Brain microvascular endothelial cell (primary cell): Measurements from ENCODE around the gene NEK9.

Experiments used
- DNase-seq: peaks from one replicate; pipeline ENCODE4 v3.0.0-alpha.2; 2020
- H3K27ac ChIP-seq: fragments of 250-450 bp; sonication (Bioruptor Pico); 2 replicates; pipeline ENCODE4 v1.5.1; 2020; ENCODE audit warnings: mild to moderate bottlenecking, moderate library complexity
- H3K27me3 ChIP-seq: fragments of 250-450 bp; sonication (Bioruptor Pico); replicated peaks from 2 replicates; pipeline ENCODE4 v1.5.1; 2020; ENCODE audit warnings: mild to moderate bottlenecking
- H3K36me3 ChIP-seq: fragments of 250-450 bp; sonication (Bioruptor Pico); replicated peaks from 2 replicates; pipeline ENCODE4 v1.5.1; 2020; ENCODE audit warnings: mild to moderate bottlenecking
- H3K4me3 ChIP-seq: 2 replicates; pipeline ENCODE4 v1.5.1; 2011; ENCODE audit warnings: low read depth, mild to moderate bottlenecking, control low read depth, low read length, moderate library complexity
- CTCF ChIP-seq: IDR thresholded peaks from 2 replicates; pipeline ENCODE4 v1.5.1; 2011; ENCODE audit warnings: low read depth, mild to moderate bottlenecking, moderate library complexity, low read length, control low read depth, inconsistent platforms; ENCODE audit errors: missing control alignments
- in situ Hi-C: cut with HindIII; loops from 2 replicates; pipeline ENCODE4 v1.10.0; 2017; ENCODE audit warnings: low sequenced_read_pairs, low pct_ligation_motif_present

NEK9 gene

GRCh38 chr14:75063013-75063412 is 63.8 kb downstream of the NEK9 start:
- Histone ChIP-seq H3K4me3 (peak overlapping the region; percentile 97), H3K36me3 (no peaks in the 10 kb centered on the region), H3K27ac (no peak overlapping the region), H3K27me3 (no peaks in the 10 kb centered on the region)
- TF ChIP-seq CTCF, result no peak
- DNase-seq, result no peak
- in situ Hi-C loops, result no loop called here

GRCh38 chr14:75060420-75060819 is 66.4 kb downstream of the NEK9 start:
- Histone ChIP-seq H3K27ac (no peak overlapping the region), H3K36me3 (no peaks in the 10 kb centered on the region), H3K27me3 (no peaks in the 10 kb centered on the region), H3K4me3 (no peak overlapping the region)
- no peak for DNase-seq
- in situ Hi-C loops, result no loop called here
- TF ChIP-seq CTCF, result no peak

GRCh38 chr14:75059642-75060041 is 67.2 kb downstream of the NEK9 start:
- no peak overlapping the region for H3K27ac ChIP-seq
- in situ Hi-C loops, result no loop called here
- no peak for DNase-seq

GRCh38 chr14:75054421-75054820 is 72.4 kb downstream of the NEK9 start:
- in situ Hi-C loops, result no loop called here
- H3K4me3 ChIP-seq, result no peak overlapping the region
- H3K27me3 ChIP-seq, result no peaks in the 10 kb centered on the region
- no peak for TF ChIP-seq CTCF
- H3K36me3 ChIP-seq, result no peaks in the 10 kb centered on the region
- no peak for DNase-seq
- no peak overlapping the region for H3K27ac ChIP-seq

More at GRCh38 chr14:75059642-75060041, 67.2 kb downstream of the NEK9 start:
- no peaks in the 10 kb centered on the region for H3K36me3 ChIP-seq
- no peaks in the 10 kb centered on the region for H3K27me3 ChIP-seq
- no peak for TF ChIP-seq CTCF
- no peak overlapping the region for H3K4me3 ChIP-seq

GRCh38 chr14:75053396-75054291 is 73.2 kb downstream of the NEK9 start:
- Histone ChIP-seq H3K27ac (no peak overlapping the region), H3K4me3 (no peak overlapping the region), H3K36me3 (no peaks in the 10 kb centered on the region), H3K27me3 (no peaks in the 10 kb centered on the region)
- no peak for DNase-seq
- in situ Hi-C loops, result no loop called here
- TF ChIP-seq CTCF, result no peak

- no peak overlapping the region for H3K27ac ChIP-seq
- no peak for DNase-seq
- H3K4me3 ChIP-seq, result peak overlapping the region; percentile 67
- no peak for TF ChIP-seq CTCF
- no peaks in the 10 kb centered on the region for H3K27me3 ChIP-seq
- in situ Hi-C loops, result no loop called here
- no peaks in the 10 kb centered on the region for H3K36me3 ChIP-seq
These were observed 75.3 kb downstream of the NEK9 start for GRCh38 chr14:75051556-75051899.
